Measurements from ENCODE around the gene NR5A1. TPM values are rescaled to one million over a fixed set of nuclear protein-coding genes. Genes with fewer than 3 reads are reported as not detected.

NR5A1 gene
- total RNA-seq, 4 donors from 2014 or later = 0.14 to 0.58 TPM; not detected in 2

DNA sequence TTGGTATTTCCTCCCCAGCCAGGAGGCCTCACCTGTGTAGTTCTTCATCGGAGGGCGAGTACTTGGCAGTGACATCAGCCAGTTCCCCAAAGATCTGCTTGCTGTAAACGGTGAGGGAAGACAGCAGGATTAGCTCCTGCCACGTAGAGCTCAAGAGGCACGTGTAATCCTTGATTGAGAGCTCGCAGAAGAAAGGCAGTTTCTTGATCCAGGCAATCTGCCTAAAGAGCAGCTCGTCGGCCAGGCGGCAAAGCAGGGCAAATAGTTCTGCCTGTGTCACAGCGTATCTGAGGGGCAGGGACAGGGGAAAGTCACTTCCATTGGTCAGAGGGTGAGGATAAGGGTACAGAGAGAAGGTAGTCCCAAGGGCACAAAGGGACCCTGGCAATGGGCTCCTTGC is 28.6 kb upstream of the NR5A1 start:
- Histone ChIP-seq H3K4me1 (no peaks in the 10 kb centered on the region), H3K27me3 (no peaks in the 10 kb centered on the region), H3K4me3 (no peak overlapping the region), H3K36me3 (no peaks in the 10 kb centered on the region), H3K9me3 (no peaks in the 10 kb centered on the region), H3K27ac (no peak overlapping the region)
- DNase-seq = no peak
- intact Hi-C loops (cut with DNase I; ENCODE audit: low total_unique reads) = no loop called here
- no peak for TF ChIP-seq CTCF (IDR thresholded peaks at IDR 0.05)
- no peak for TF ChIP-seq POLR2A (IDR thresholded peaks at IDR 0.05)

DNA sequence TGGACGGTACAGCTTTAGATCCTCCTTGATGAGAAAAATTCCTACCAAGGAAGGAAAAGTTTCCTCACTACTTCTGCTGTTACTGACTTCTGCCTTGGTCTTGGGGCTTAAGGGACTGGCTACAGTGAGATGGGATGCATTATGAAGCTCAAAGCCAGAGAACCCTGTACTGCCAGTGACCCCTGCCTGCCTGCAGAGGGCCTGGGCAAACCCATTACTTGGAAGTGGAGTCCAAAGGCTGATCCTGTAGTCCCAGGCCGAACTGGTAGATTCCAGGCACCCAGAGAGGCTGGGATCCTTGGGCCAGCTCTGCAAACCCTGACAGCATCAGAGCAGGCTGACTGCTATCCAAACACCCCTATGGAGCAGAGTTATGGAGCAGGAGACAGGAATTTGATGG is 25.7 kb upstream of the NR5A1 start:
- TF ChIP-seq CTCF (IDR thresholded peaks at IDR 0.05) (no peak), POLR2A (IDR thresholded peaks at IDR 0.05) (no peak)
- intact Hi-C loops (cut with DNase I; ENCODE audit: low total_unique reads) = no loop called here

GRCh38 chr9:124531115-124531514 is 23.9 kb upstream of the NR5A1 start:
- no peaks in the 10 kb centered on the region for H3K9me3 ChIP-seq
- no peaks in the 10 kb centered on the region for H3K4me1 ChIP-seq
- H3K27me3 ChIP-seq = no peaks in the 10 kb centered on the region
- intact Hi-C loops (cut with DNase I; ENCODE audit: low total_unique reads) = no loop called here
- H3K4me3 ChIP-seq = no peak overlapping the region
- TF ChIP-seq CTCF (IDR thresholded peaks at IDR 0.05) (no peak), POLR2A (IDR thresholded peaks at IDR 0.05) (no peak)
- H3K27ac ChIP-seq = no peak overlapping the region
- DNase-seq = no peak
- H3K36me3 ChIP-seq = no peaks in the 10 kb centered on the region

More for the DNA sequence above, 25.7 kb upstream of the NR5A1 start:
- no peaks in the 10 kb centered on the region for H3K4me1 ChIP-seq
- H3K36me3 ChIP-seq = no peaks in the 10 kb centered on the region
- H3K9me3 ChIP-seq = no peaks in the 10 kb centered on the region
- no peak overlapping the region for H3K27ac ChIP-seq
- H3K27me3 ChIP-seq = no peaks in the 10 kb centered on the region
- no peak for DNase-seq
- H3K4me3 ChIP-seq = no peak overlapping the region

- Histone ChIP-seq H3K27ac (no peak overlapping the region), H3K36me3 (no peaks in the 10 kb centered on the region), H3K4me1 (no peaks in the 10 kb centered on the region), H3K27me3 (no peaks in the 10 kb centered on the region), H3K4me3 (no peak overlapping the region), H3K9me3 (no peaks in the 10 kb centered on the region)
- DNase-seq = no peak
- intact Hi-C loops (cut with DNase I; ENCODE audit: low total_unique reads) = no loop called here
- no peak for TF ChIP-seq CTCF (IDR thresholded peaks at IDR 0.05)
Measured at GRCh38 chr9:124530246-124530645, 23.0 kb upstream of the NR5A1 start.

DNA sequence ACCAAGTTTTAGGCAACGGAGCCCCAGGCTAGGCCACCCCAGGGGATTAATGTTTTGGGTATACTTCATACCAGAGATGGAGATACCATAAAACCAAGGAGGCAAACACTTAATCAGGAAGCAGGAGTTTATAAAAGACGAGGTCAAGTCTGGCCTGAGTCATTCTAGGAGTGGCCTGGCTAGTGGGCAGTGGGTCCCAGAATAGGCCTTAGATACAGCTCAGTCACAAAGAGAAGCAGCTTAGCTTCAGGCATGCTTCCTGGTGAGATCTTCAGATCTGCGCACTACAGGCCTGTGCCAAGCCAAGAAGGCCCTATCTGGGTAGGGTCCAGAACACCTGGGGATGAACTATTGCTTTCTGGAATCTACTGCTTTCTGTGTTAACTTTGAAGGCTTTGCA is 20.6 kb upstream of the NR5A1 start:
- intact Hi-C loops (cut with DNase I; ENCODE audit: low total_unique reads) = no loop called here
- no peak overlapping the region for H3K4me3 ChIP-seq
- TF ChIP-seq CTCF (IDR thresholded peaks at IDR 0.05) = no peak

More for the DNA sequence above, 20.6 kb upstream of the NR5A1 start:
- Histone ChIP-seq H3K4me1 (no peaks in the 10 kb centered on the region), H3K9me3 (no peaks in the 10 kb centered on the region), H3K27me3 (no peaks in the 10 kb centered on the region), H3K36me3 (no peaks in the 10 kb centered on the region), H3K27ac (no peak overlapping the region)
- no peak for DNase-seq

Measured in uterus (tissue), 4 donors.